Naive thymus-derived CD4-positive, alpha-beta T cell (primary cell): Measurements from ENCODE around the gene PAQR7. TPM values are rescaled to one million over a fixed set of nuclear protein-coding genes. Genes with fewer than 3 reads are reported as not detected.
A peak's percentile ranks its signal among the peaks of the same experiment; 100 is the strongest.

Experiments
- ATAC-seq: fragments of 150-1000 bp; cut with Tn5 transposase; 2 replicates; pipeline ENCODE4 v1.10.0; 2021; ENCODE audit warnings: mild to moderate bottlenecking, moderate library complexity
- CTCF ChIA-PET: fragments of 350-600 bp; sonication (Branson Sonifier 250); formaldehyde crosslinking; loops from one replicate; lab custom pipeline; 2021; ENCODE audit warnings: antibody characterized with exemption; lab: Charles Lee
- POLR2A ChIA-PET: fragments of 350-600 bp; sonication (Branson Sonifier 250); formaldehyde crosslinking; loops from one replicate; lab custom pipeline; 2021; ENCODE audit warnings: antibody characterized with exemption, inconsistent platforms; lab: Charles Lee
- DNase-seq, 9 donors: peaks; one replicate each; pipeline versions ENCODE4 v3.0.0 to v3.0.0-alpha.2; 2020 to 2022; ENCODE audit warnings: mixed read lengths in 1 of 9
- H3K27ac ChIP-seq: one replicate; pipeline ENCODE4 v1.7.0; 2013; ENCODE audit warnings: mild to moderate bottlenecking, low read depth, low read length, moderate library complexity
- H3K27me3 ChIP-seq, 2 donors: one replicate each; pipeline ENCODE4 v1.7.0; 2013; ENCODE audit warnings: low read length in 2 of 2, mild to moderate bottlenecking in 2 of 2, moderate library complexity in 2 of 2; ENCODE audit not compliant: control insufficient read depth in 2 of 2, insufficient read depth in 2 of 2
- H3K36me3 ChIP-seq, 3 experiments: 1 replicate in 2 of 3; 2 replicates in 1 of 3; pipeline ENCODE4 v1.7.0; 2013; ENCODE audit warnings: low read length in 3 of 3, mild to moderate bottlenecking in 3 of 3, moderate library complexity in 1 of 3; ENCODE audit not compliant: insufficient read depth in 3 of 3, control insufficient read depth in 2 of 3
- H3K4me1 ChIP-seq, 2 donors: one replicate each; pipeline ENCODE4 v1.7.0; 2013; ENCODE audit warnings: low read length in 2 of 2, mild to moderate bottlenecking in 2 of 2, moderate library complexity in 1 of 2; ENCODE audit not compliant: control insufficient read depth in 2 of 2, insufficient read depth in 2 of 2
- H3K4me3 ChIP-seq: 2 replicates; pipeline ENCODE4 v1.7.0; 2013; ENCODE audit warnings: mild to moderate bottlenecking, low read length
- H3K9me3 ChIP-seq, 3 experiments: 1 replicate in 2 of 3; 2 replicates in 1 of 3; pipeline ENCODE4 v1.7.0; 2013; ENCODE audit warnings: low read length in 3 of 3; ENCODE audit not compliant: control insufficient read depth in 2 of 3
- H3K27ac Mint-ChIP-seq, 9 donors: one replicate each; pipeline ENCODE4 v1.8.0; 2020 to 2022; ENCODE audit warnings: mixed read lengths in 9 of 9, mild to moderate bottlenecking in 8 of 9, moderate library complexity in 5 of 9, inconsistent platforms in 2 of 9
- H3K27me3 Mint-ChIP-seq, 5 donors: one replicate each; pipeline ENCODE4 v1.8.0; 2021 to 2022; ENCODE audit warnings: mixed read lengths in 5 of 5, mild to moderate bottlenecking in 1 of 5
- H3K36me3 Mint-ChIP-seq, 5 donors: one replicate each; pipeline ENCODE4 v1.8.0; 2020 to 2022; ENCODE audit warnings: mixed read lengths in 5 of 5, mild to moderate bottlenecking in 3 of 5, inconsistent platforms in 1 of 5
- H3K4me1 Mint-ChIP-seq, 7 donors: one replicate each; pipeline ENCODE4 v1.8.0; 2020 to 2022; ENCODE audit warnings: mixed read lengths in 7 of 7, mild to moderate bottlenecking in 3 of 7, inconsistent platforms in 1 of 7
- H3K4me3 Mint-ChIP-seq, 10 donors: one replicate each; pipeline ENCODE4 v1.8.0; 2020 to 2022; ENCODE audit warnings: mild to moderate bottlenecking in 10 of 10, mixed read lengths in 10 of 10, moderate library complexity in 6 of 10, inconsistent platforms in 2 of 10
- H3K9me3 Mint-ChIP-seq, 11 donors: one replicate each; pipeline ENCODE4 v1.8.0; 2020 to 2022; ENCODE audit warnings: mixed read lengths in 11 of 11, mild to moderate bottlenecking in 4 of 11, inconsistent platforms in 1 of 11, moderate library complexity in 1 of 11
- intact Hi-C, 2 donors: fragments of 100-400 bp; cut with micrococcal nuclease; formaldehyde crosslinking; loops; one replicate each; pipeline ENCODE4 v1.15.1; 2023
- polyA plus RNA-seq, 2 donors: library from polyadenylated mRNA; unstranded; fragments of 300-500 nt; fragmentation: Illumina TruSeq; gene quantifications; one replicate each; pipeline ENCODE4 v1.2.3, GENCODE V29; 2021
- total RNA-seq, 6 experiments: library from RNA in 5 of 6; stranded (reverse) in 5 of 6; gene quantifications; 1 replicate in 5 of 6; 2 replicates in 1 of 6; pipeline ENCODE4 v1.2.3 and lab custom pipeline; 2021 to 2026

PAQR7 gene
- total and polyA plus RNA-seq, 7 experiments from 2014 or later, result 0.21 to 6.0 (median 4.0) TPM

DNA sequence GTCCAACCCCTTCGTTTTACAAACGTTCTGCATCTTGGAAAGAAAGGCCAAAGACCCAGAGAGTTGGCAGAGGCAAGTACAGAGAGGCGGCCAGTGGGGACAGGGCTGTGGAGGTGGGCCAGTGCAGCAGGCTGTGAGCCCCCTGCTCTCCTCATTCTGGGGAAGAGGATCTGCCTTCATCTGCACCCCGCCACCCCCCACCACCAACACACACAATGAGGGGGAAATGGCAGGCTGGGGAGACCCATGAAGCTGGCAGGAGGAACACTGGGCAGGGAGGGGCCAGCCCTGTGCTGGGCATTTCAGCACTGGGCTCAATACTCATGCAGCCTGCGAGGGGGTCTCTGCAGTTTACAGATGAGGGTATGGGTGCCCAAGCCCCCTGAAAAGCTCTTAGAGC lies 16.1 kb upstream of the PAQR7 start:
- H3K27me3 ChIP-seq, result no peaks in the 10 kb centered on the region
- no peak overlapping the region for H3K27ac ChIP-seq
- ChIA-PET CTCF (interaction anchor here (0.6 to 17.1 kb wide), 3 partner anchors 28 to 108 kb away, joined by 3 to 361 read pairs (median 3); partner anchors contain the start of gene PAFAH2), POLR2A (no interaction called here)
- no peak for ATAC-seq
- H3K4me1 Mint-ChIP-seq, result peaks cover 7 to 17% (median 11%) of the 10 kb centered on the region in 7 donors
- H3K4me1 ChIP-seq, result peaks cover 0 to 9% of the 10 kb centered on the region in 2 donors
- no peak for DNase-seq
- no peaks in the 10 kb centered on the region for H3K36me3 ChIP-seq
- intact Hi-C loops, result no loop called here
- no peak overlapping the region for H3K4me3 ChIP-seq
- peaks cover 0 to 1% (median 0%) of the 10 kb centered on the region in 11 donors for H3K9me3 Mint-ChIP-seq
- H3K36me3 Mint-ChIP-seq, result peaks cover 0 to 4% (median 0%) of the 10 kb centered on the region in 5 donors
- no peak overlapping the region for H3K4me3 Mint-ChIP-seq
- no peak overlapping the region for H3K27ac Mint-ChIP-seq
- no peaks in the 10 kb centered on the region for H3K9me3 ChIP-seq
- H3K27me3 Mint-ChIP-seq, result no peaks in the 10 kb centered on the region

DNA sequence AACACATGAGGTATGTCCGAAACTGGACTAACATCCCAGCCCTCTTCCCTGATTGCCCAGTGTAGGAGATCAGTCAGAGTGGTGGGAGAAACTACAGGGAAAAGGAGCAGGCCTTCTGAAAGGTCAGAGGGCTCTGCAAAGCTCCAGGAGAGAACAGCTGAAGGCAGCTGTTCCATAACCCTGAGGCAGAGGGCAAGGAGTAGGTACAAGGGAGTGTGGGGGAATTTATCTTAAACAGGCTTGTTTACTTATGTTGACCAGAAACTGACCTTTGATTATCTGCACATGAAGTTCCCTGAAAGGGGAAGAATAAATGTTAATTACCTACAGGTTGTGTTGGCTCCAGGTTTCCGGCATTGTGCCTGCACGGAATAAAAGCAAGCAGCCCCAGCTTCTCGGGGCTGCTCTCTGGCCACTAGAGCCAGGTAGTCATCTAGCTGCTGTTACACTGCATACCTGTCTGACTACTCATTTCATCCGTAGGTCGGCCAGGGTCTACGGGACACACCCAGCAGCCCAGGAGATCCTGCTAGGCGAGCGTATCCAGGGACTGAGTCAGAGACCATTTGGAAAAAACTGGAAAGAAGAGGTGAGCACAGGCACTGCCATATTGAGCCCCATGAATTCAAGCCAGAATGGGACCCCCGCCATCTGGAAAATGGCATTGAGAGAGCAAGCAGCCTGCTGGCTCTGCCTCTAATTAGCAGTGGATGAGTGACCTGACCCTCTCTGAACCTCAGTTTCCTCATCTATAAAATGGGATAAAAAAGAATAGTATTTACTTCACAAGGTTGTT lies 14.9 kb upstream of the PAQR7 start:
- ATAC-seq, result no peak
- intact Hi-C loops, result no loop called here

DNA sequence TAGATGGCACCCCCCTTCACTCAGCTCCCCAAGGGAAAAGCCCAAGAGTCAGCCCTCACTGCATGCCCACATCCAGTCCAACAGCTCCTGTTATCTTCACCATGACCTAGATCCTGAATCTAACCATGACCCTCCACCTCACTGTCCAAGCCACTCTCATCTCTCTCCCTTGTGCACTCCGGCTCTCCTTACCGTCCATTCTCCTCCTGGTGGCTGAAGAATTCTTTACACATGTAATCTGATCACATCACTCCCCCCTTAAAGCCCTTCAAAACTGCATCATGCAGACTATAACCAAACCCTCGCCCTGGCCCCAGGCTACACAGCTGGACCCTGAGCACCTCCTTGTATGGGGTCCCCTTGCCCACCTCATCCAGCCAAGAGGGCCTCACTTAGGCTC lies 14.0 kb upstream of the PAQR7 start:
- no peak for DNase-seq
- intact Hi-C loops, result no loop called here
- Mint-ChIP-seq H3K27ac (no peak overlapping the region), H3K4me1 (peaks cover 0 to 9% (median 0%) of the 10 kb centered on the region in 7 donors), H3K4me3 (no peak overlapping the region), H3K9me3 (peaks cover 0 to 1% (median 0%) of the 10 kb centered on the region in 11 donors), H3K36me3 (peaks cover 0 to 2% (median 0%) of the 10 kb centered on the region in 5 donors), H3K27me3 (no peaks in the 10 kb centered on the region)
- no peaks in the 10 kb centered on the region for H3K27me3 ChIP-seq
- no peak overlapping the region for H3K27ac ChIP-seq
- CTCF ChIA-PET, result interaction anchor here (17.1 kb wide), 1 partner anchor 110 kb away, joined by 361 read pairs; the partner anchor contains the start of gene PAFAH2
- POLR2A ChIA-PET, result no interaction called here
- ATAC-seq, result no peak
- no peaks in the 10 kb centered on the region for H3K9me3 ChIP-seq
- no peaks in the 10 kb centered on the region for H3K4me1 ChIP-seq
- H3K4me3 ChIP-seq, result no peak overlapping the region
- no peaks in the 10 kb centered on the region for H3K36me3 ChIP-seq

More for the DNA sequence above, 14.9 kb upstream of the PAQR7 start:
- H3K4me1 Mint-ChIP-seq, result peaks cover 4 to 13% (median 5%) of the 10 kb centered on the region in 7 donors
- peaks cover 0 to 4% of the 10 kb centered on the region in 2 donors for H3K4me1 ChIP-seq
- peak overlapping the region in 1 of 9 donors; percentile 12 for H3K27ac Mint-ChIP-seq
- no peak overlapping the region for H3K27ac ChIP-seq
- no peaks in the 10 kb centered on the region for H3K27me3 ChIP-seq
- ChIA-PET POLR2A (no interaction called here), CTCF (interaction anchor here (0.6 to 17.1 kb wide), 3 partner anchors 18 to 109 kb away, joined by 3 to 361 read pairs (median 3); partner anchors contain the start of gene PAFAH2)
- no peaks in the 10 kb centered on the region for H3K36me3 ChIP-seq
- no peak overlapping the region for H3K4me3 Mint-ChIP-seq
- DNase-seq, result no peak
- H3K9me3 Mint-ChIP-seq, result peaks cover 0 to 1% (median 0%) of the 10 kb centered on the region in 11 donors
- no peaks in the 10 kb centered on the region for H3K27me3 Mint-ChIP-seq
- peaks cover 0 to 4% (median 0%) of the 10 kb centered on the region in 5 donors for H3K36me3 Mint-ChIP-seq
- H3K4me3 ChIP-seq, result no peak overlapping the region
- H3K9me3 ChIP-seq, result no peaks in the 10 kb centered on the region

DNA sequence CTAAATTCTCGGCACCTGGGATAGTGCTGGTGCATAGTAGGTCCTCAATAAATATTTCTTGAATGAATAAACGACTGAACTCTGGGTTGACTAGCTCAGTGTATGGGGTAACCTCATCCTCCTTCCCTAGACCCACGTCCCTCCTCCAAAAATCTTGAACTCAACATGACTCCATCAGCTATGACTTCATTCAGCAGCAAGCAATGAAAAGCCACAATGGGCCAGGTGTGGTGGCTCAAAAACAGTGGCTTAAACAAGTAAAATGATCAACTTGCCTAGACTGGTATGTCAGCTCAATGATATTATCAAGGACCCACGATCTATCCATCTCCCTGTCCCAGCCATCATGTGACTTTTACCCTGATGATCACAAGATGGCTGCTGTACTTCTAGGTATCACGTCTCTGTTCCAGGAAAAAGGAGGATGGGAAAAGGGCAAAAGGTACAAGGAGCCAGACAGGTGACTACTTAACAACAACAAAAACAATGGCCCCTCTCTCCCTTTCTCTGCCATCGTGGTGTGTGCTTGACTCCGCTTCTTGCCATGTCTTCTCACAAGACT lies 13.0 kb upstream of the PAQR7 start:
- Mint-ChIP-seq H3K36me3 (peaks cover 0 to 2% (median 0%) of the 10 kb centered on the region in 5 donors), H3K4me3 (no peak overlapping the region), H3K27me3 (no peaks in the 10 kb centered on the region), H3K4me1 (peaks cover 0 to 9% (median 0%) of the 10 kb centered on the region in 7 donors), H3K9me3 (peaks cover 0 to 1% (median 0%) of the 10 kb centered on the region in 11 donors), H3K27ac (no peak overlapping the region)
- no peak overlapping the region for H3K4me3 ChIP-seq
- no peaks in the 10 kb centered on the region for H3K27me3 ChIP-seq
- H3K36me3 ChIP-seq, result no peaks in the 10 kb centered on the region
- ATAC-seq (no peak), DNase-seq (no peak)
- H3K4me1 ChIP-seq, result no peaks in the 10 kb centered on the region
- no peaks in the 10 kb centered on the region for H3K9me3 ChIP-seq
- intact Hi-C loops, result no loop called here
- POLR2A ChIA-PET, result no interaction called here
- CTCF ChIA-PET, result interaction anchor here (0.5 kb wide), 1 partner anchor 28 kb away, joined by 5 read pairs; no protein-coding TSS in a partner anchor
- H3K27ac ChIP-seq, result no peak overlapping the region

DNA sequence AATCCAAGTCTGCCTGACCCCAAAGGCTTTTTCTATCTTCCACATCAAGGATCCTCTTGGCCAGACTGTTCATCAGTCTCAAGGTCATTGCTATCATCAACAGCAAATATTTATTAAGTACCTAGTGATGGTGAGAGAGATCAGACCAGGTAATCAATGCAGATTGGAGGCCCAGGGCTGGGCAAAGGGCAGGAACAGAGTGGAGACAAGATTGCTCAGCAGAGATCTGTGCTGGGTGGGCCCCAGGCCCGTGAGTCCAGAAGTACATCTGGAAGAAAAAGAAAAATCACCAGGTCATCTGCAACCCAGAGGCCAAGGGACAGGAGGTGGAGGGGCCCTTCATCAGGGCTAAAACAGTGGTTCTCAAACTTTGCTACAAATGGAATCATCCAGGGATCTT lies 10.1 kb upstream of the PAQR7 start:
- Histone ChIP-seq H3K9me3 (no peaks in the 10 kb centered on the region), H3K4me3 (no peak overlapping the region), H3K36me3 (no peaks in the 10 kb centered on the region), H3K27ac (no peak overlapping the region), H3K4me1 (no peaks in the 10 kb centered on the region), H3K27me3 (no peaks in the 10 kb centered on the region)
- no peak overlapping the region for H3K4me3 Mint-ChIP-seq
- CTCF ChIA-PET, result no interaction called here
- H3K9me3 Mint-ChIP-seq, result peaks cover 0 to 1% (median 0%) of the 10 kb centered on the region in 11 donors
- no peaks in the 10 kb centered on the region for H3K27me3 Mint-ChIP-seq
- H3K36me3 Mint-ChIP-seq, result peaks cover 0 to 2% (median 0%) of the 10 kb centered on the region in 5 donors
- DNase-seq, result no peak
- ATAC-seq, result no peak
- H3K4me1 Mint-ChIP-seq, result peaks cover 0 to 9% (median 0%) of the 10 kb centered on the region in 7 donors
- POLR2A ChIA-PET, result no interaction called here
- no peak overlapping the region for H3K27ac Mint-ChIP-seq
- intact Hi-C loops, result no loop called here

DNA sequence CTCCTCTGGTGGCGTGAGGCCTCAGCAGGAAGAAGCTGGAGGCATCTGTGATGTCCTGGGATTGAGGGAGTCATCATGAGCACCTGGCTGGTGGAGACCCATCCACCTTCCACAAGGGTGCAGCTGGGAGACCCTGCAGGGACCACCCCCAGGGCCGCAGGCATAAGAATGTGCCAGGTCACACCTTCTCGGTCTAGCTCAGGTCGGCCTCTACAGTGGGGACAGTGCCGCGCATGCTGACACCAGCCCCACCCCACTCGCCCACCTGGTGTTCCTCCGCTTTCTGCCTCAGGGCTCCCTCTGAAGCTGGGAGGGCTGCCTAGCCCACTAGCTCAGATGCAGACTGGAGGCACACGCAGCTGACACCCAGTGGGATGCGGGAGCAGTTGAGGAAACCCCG lies 5.8 kb upstream of the PAQR7 start:
- intact Hi-C loops, result no loop called here
- no peak for ATAC-seq
- Histone ChIP-seq H3K27me3 (no peaks in the 10 kb centered on the region), H3K4me1 (no peaks in the 10 kb centered on the region), H3K36me3 (no peaks in the 10 kb centered on the region), H3K4me3 (no peak overlapping the region), H3K9me3 (no peaks in the 10 kb centered on the region), H3K27ac (no peak overlapping the region)
- DNase-seq, result no peak
- ChIA-PET CTCF (interaction anchor here (0.5 to 2.1 kb wide), 2 partner anchors 14 to 329 kb away, joined by 7 to 8 read pairs; no protein-coding TSS in a partner anchor), POLR2A (no interaction called here)
- Mint-ChIP-seq H3K27me3 (peaks cover 0 to 15% (median 0%) of the 10 kb centered on the region in 5 donors), H3K4me3 (no peak overlapping the region), H3K4me1 (peaks cover 0 to 6% (median 0%) of the 10 kb centered on the region in 7 donors), H3K27ac (no peak overlapping the region), H3K36me3 (no peaks in the 10 kb centered on the region), H3K9me3 (no peaks in the 10 kb centered on the region)
